H4 (cell line): Measurements from ENCODE around the gene LTC4S. TPM values are rescaled to one million over a fixed set of nuclear protein-coding genes. Genes with fewer than 3 reads are reported as not detected.
"Not testable (repeated sequence)": the region's sequence is repeated elsewhere in the genome, so short reads cannot be mapped to it uniquely, and the experiment has no call there.

Experiments used
- DNase-seq: peaks from one replicate; pipeline ENCODE4 v3.0.0-alpha.2; 2015; ENCODE audit warnings: low spot score
- total RNA-seq: library from RNA; depleted of rRNA; stranded (reverse); fragments of >200 nt; shearing (Covaris generic); gene quantifications from 2 replicates; pipeline ENCODE4 v1.2.3, GENCODE V29; 2014; rRNA removed

LTC4S gene, protein sequence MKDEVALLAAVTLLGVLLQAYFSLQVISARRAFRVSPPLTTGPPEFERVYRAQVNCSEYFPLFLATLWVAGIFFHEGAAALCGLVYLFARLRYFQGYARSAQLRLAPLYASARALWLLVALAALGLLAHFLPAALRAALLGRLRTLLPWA
- total RNA-seq: not detected in 2 replicates

DNA sequence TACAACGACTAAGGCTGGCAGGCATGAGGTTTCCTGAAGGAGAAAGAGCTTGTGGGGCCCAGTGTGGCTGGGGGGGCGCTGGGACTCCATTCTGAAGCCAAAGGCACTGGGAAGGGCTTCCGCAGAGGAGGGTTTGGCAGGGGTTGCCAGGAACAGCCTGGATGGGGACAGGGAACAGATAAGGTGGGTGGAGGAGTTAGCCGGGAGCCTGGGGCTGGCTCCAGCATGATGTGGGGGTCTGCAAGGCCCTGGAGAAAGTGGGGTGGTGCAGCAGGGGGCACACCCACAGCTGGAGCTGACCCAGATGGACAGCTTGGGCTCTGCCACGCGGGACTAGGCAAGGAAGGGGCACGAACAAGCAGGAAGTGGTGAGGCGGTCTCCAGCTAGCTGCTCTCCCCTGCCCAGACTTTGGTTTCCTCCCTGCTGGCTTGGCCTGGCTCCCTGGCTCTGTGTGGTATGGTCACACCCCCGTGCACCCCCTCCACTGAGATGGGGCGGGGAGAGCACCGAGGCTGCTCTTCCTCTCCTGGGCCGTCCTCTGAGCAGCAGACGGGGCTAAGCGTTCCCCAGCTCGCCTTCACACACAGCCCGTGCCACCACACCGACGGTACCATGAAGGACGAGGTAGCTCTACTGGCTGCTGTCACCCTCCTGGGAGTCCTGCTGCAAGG, at the start of gene LTC4S:
TSS of gene LTC4S (plus strand) at position 519 of the 672 bp plus-strand sequence. CDS start at position 614, 95 bp downstream.
- DNase-seq: peak; percentile 79

DNA sequence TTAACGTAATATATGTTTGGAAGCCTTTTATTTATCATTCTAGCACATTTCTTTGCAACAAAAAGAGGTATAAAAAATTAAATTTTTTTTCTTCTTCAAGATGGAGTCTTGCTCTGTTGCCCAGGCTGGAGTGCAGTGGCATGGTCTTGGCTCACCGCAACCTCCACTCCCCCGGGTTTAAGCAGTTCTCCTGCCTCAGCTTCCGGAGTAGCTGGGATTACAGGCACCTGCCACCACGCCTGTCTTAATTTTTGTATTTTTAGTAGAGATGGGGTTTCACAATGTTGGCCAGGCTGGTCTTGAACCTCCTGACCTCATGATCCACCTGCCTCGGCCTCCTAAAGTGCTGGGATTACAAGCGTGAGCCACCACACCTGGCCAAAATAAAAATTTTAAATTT, 49.7 kb upstream of the LTC4S start:
- not testable (repeated sequence) for DNase-seq

- no peak for DNase-seq
These were observed 46.9 kb upstream of the LTC4S start for GRCh38 chr5:179746872-179747271.

DNA sequence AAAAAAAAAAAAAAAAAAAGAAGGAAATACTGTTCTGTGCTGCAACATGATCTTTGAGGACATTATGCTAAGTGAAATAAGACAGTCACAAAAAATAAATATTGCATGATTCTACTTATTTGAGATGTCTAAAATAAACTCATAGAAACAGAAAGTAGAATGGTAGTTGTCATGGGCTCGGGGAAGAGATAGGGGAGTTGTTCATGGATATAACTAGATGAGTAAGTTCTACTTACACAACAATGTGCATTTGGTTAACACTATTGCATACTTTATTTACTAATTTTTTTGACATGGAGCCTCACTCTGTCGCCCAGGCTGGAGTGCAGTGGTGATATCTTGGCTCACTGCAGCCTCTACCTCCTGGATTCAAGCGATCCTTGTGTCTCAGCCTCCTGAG, 46.0 kb upstream of the LTC4S start:
- no peak for DNase-seq

- DNase-seq: no peak
These were observed 43.8 kb upstream of the LTC4S start for GRCh38 chr5:179749857-179750508.

DNA sequence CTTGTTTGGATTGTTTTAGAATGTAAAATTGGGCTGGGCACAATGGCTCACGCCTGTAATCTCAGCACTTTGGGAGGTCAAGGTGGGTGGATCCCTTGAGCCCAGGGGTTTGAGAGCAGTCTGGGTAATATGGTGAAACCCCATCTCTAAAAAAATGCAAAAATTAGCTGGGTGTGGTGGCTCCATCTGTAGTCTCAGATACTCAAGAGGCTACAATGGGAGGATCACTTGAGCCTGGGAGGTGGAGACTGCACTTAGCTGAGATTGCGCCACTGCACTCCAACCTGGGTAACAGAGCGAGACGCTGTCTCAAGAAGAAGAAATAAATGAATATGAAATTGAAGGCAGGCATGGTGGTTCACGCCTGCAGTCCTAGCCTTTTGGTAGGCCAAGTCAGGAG, 39.8 kb upstream of the LTC4S start:
- no peak for DNase-seq

- no peak for DNase-seq
These were observed 38.8 kb upstream of the LTC4S start for GRCh38 chr5:179755022-179755421.

DNA sequence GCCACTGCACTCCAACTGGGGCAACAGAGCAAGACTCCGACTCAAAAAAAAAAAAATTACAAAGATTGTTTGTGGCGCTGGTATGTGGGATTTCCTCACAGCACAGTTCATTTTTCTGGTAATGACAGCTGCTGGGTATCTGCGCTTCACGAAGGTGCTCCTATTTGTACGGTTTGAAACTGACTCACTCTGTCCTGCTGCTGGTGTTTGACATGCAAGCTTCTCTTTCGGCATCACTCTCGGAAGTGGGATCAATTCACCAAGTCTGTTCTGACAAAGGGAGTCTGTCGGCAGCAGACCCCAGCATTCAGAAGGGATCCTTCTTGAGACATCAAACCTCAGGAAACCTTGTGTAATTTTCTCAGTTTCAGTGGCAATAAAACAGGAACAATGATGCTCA, 34.8 kb upstream of the LTC4S start:
- DNase-seq: no peak

DNA sequence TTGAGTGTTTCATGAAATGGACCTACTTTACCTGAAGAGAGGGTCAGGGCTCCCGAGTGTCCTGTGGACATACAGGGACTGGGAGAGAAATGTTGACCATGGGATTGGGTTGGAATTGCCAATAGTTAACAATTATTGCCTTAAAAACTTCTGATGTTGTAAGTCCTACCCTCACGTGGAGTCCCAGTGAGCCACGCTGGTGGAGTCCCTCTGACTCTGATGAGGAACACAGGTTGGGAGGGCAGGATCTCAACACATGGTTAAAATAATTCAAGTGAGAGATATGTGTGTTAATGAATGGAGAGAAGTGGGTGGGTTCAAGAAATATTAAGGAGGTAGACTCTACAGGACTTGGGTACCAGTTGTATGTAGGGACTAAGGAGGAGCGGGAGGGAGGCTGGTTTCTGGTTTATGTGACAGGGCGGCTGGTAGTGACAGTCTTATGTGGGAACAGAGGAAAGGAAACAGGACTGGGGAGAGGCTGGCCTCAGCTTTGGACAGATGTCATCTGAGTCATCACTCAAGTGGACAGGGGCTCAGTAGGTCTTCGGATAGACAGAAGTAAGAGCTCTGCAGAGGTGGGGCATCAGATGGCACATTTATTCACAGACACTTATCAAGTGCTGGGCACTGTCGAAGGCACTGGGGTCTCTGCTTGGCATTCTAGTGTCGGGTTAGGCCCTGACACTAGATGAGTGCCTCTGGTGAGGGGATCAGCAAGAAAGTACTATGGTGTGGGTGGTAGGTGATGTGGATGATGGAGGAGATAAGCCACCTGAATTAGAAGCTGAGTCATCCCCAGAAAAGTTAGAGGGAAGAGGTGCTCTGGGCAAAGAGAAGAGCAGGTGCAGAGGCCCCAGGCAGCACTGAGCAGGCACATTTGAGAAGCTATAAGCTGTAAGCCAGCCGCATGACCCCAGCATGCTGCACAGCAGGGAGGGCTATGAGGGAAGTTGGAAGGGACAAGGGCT, 33.9 kb upstream of the LTC4S start:
- no peak for DNase-seq

- no peak for DNase-seq
These were observed 31.6 kb upstream of the LTC4S start for GRCh38 chr5:179762079-179762780.

GRCh38 chr5:179762781-179763176, 31.0 kb upstream of the LTC4S start:
- DNase-seq: no peak

GRCh38 chr5:179763215-179763945, 30.4 kb upstream of the LTC4S start:
- DNase-seq: peak; percentile 92

- no peak for DNase-seq
These were observed 29.7 kb upstream of the LTC4S start for GRCh38 chr5:179764056-179764455.

GRCh38 chr5:179765400-179765799, 28.4 kb upstream of the LTC4S start:
- DNase-seq: peak; percentile 63

DNA sequence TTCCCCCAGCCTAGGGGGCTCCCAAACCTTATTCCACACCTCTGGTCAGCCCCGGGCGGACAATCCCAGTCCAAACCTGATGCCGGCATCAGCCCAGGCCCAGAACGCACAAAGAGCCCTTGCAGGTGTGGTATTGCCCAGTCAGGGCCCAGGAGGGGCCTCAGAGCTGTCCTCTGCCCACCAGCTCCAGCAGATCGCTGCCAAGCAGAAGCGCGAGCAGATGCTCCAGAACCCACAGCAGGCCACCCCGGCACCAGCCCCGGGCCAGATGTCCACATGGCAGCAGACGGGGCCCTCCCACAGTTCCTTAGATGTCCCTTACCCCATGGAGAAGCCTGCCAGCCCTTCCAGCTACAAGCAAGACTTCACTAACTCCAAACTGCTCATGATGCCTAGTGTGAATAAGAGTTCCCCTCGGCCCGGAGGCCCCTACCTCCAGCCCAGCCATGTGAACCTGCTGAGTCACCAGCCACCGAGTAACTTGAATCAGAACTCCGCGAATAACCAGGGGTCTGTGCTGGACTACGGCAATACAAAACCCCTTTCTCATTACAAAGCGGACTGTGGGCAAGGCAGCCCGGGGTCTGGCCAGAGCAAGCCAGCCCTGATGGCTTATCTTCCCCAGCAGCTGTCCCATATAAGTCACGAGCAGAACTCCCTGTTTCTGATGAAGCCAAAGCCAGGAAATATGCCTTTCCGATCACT, 27.6 kb upstream of the LTC4S start:
- no peak for DNase-seq

DNA sequence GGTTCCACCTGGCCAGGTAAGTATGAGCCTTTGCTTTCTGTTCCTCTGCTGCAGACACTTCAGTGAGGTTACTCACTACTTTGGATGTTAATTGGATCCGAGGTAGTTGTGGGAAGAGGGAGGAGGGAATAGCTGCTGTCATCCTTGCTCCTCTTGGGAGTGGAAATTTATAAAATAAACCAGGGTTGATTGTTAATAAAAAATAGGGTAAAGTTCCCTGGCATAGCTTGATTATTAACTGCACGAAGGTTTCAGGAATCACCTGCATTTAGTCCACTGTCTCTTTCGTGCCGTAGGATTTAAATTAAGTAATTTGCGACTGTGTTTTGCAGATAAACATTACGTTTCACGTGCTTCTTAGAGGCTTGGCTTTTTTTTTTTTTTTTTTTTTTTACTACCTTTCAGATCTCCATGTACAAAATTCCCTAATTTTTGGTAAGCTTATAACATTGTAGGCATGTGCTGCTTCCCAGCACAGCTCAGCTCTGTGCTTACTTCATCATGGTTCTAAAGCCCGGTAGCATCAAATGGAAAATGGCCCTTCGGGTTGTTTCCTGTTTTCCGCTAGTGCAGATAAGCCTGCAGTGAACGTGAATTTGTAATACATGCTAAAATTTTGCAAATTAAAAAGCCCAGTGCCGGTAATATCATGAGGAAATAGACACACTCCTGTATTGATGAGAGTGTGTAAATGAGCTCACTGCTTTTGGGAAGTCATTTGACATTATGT, 26.9 kb upstream of the LTC4S start:
- no peak for DNase-seq

GRCh38 chr5:179767496-179768100, 26.2 kb upstream of the LTC4S start:
- no peak for DNase-seq

- no peak for DNase-seq
These were observed 25.3 kb upstream of the LTC4S start for GRCh38 chr5:179768326-179769085.
